ENCODE measurements around the gene RETREG2.
"Not testable (repeated sequence)": the region's sequence is repeated elsewhere in the genome, so short reads cannot be mapped to it uniquely, and the experiment has no call there.

RETREG2 gene

GRCh38 chr2:219197388-219197787 lies 19.3 kb downstream of the RETREG2 start:
- no peak for DNase-seq (ENCODE audit: low read depth in 2 of 2)

DNA sequence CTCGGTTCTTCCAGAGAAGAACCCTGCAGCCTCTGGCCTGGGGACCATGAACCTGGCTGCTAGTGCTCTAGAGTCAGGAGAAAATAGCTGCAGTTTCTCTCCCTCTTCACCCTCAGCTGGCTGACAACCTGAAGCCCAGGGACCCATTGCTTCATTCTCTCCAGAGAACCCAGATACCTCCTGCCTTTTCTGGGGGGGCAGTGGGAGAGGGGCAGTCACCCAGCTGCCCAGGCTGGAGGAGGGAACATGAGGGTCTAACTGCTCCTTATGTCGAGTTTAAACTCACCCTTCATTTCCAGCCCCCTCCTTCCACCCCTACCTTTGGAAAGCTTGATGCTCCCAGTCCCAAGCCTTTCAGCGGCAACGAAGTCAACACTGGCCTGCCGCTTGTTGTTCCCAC lies 20.9 kb downstream of the RETREG2 start:
- DNase-seq (ENCODE audit: low read depth in 2 of 2), result no peak

DNA sequence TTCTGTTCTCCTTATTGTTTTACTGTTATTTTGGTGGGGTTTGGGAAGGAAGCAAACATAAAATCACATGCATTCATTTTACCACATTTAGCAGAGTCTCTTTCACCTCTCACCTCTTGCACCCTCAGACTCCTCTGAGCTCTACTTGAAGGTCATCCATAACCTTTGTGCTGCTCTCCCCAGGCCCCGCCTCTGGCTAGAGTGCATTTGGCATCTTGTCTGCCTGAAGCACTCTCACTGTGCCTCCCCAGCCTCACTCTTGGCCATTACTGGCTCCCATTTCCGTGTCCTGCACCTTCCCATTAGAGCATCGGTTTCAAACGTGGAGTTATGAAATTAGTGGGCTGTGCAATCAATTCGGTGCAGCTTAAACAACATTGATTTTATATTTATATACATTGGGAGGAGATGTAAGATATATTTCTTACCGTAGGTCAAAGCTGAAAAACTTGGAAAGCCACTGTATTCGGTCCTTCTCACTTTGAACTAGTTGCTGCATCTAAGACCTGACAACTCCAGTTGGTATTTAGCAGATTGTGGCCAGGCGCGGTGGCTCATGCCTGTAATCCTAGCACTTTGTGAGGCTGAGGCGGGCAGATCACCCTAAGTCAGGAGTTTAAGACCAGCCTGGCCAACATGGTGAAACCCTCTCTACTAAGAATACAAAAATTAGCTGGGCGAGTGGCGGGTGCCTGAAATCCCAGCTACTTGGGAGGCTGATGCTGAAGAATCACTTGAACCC lies 21.6 kb downstream of the RETREG2 start:
- DNase-seq (ENCODE audit: low read depth in 2 of 2), result no peak

GRCh38 chr2:219200502-219201326 lies 22.6 kb downstream of the RETREG2 start:
- not testable (repeated sequence) for DNase-seq (ENCODE audit: low read depth in 2 of 2)

DNA sequence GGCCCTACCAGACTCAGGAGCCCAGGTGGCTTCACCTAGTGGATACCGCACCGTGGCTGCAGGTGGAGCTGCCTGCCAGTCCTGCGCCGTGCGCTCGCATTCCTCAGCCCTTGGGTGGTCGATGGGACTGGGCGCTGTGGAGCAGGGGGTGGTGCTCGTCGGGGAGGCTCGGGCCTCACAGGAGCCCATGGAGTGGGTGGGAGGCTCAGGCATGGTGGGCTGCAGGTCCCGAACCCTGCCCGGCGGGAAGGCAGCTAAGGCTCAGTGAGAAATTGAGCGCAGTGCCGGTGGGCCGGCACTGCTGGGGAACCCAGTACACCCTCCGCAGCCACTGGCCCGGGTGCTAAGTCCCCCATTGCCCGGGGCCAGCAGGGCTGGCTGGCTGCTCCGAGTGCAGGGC lies 23.3 kb downstream of the RETREG2 start:
- DNase-seq (ENCODE audit: low read depth in 2 of 2), result not testable (repeated sequence)

DNA sequence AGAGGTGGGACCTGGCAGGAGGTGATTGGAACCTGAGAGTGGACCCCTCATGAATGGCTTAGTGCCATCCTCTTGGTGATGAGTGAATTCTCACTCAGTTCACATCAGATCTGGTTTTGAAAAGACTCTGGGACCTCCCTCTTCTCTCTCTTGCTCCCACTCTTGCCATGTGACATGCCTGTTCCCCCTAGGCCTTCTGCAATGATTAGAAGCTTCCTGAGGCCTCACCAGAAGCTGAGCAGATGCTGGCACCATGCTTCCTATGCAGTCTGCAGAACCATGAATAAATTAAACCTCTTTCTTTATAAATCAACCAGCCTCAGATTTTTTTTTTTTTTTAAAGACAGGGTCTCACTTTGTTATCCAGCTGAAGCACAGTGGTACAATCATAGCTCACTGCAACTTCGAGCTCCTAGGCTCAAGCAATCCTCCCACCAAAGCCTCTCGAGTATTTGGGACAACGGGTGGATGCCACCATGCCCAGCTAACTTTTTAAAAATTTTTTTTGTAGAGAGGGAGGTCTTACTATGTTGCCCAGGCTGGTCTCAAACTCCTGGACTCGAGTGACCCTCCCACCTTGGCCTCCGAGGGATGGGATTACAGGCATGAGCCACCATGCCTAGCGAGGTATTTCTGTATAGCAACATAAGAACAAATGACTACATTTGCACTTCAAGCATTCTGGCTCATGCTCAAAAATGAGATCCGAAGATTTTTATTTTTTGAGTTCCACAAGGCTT lies 26.5 kb downstream of the RETREG2 start:
- DNase-seq (ENCODE audit: low read depth in 2 of 2), result no peak

- DNase-seq (ENCODE audit: low read depth in 2 of 2), result no peak
These were observed 27.1 kb downstream of the RETREG2 start for GRCh38 chr2:219205165-219205538.

GRCh38 chr2:219205981-219206327 lies 27.9 kb downstream of the RETREG2 start:
- no peak for DNase-seq (ENCODE audit: low read depth in 2 of 2)

- peak; percentile 87 to 93 for DNase-seq (ENCODE audit: low read depth in 2 of 2)
These were observed 28.5 kb downstream of the RETREG2 start, which contains the start of gene ZFAND2B for GRCh38 chr2:219206328-219207133. Gene ZFAND2B (plus strand): TSS chr2:219206782. CDS start chr2:219206988, 206 bp downstream.

- DNase-seq (ENCODE audit: low read depth in 2 of 2), result no peak
These were observed 29.2 kb downstream of the RETREG2 start for GRCh38 chr2:219207134-219207883.

DNA sequence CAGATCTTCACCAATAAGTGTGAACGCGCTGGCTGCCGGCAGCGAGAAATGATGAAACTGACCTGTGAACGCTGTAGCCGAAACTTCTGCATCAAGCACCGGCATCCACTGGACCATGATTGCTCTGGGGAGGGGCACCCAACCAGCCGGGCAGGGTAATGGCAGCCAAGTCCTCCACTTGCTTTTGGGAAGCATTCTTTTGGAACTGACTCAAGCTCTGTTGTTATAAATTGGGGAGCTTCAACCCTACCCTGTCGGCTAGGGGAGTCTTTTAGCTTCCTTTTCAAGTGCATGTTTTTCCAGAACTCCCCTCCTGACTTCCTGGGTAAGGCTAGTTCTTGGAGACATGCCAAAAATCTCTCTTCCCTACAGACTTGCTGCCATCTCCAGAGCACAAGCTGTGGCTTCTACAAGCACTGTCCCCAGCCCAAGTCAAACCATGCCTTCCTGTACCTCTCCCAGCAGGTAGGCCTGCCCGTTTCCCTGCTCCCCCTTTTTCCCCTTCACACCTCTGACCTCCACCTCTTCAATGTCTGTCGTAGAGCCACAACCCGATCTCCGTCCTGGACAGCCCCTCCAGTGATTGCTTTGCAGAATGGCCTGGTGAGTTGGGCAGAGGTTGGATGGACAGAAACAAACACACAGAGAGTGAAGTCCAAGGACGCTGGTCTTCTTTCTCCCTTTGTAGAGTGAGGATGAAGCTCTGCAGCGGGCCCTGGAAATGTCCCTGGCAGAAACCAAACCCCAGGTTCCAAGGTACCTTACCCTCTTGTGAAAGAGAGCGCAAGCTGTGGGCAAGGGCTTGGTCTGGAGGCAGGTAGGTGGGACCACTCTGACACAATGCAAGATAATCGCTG lies 30.0 kb downstream of the RETREG2 start:
- no peak for DNase-seq (ENCODE audit: low read depth in 2 of 2)

DNA sequence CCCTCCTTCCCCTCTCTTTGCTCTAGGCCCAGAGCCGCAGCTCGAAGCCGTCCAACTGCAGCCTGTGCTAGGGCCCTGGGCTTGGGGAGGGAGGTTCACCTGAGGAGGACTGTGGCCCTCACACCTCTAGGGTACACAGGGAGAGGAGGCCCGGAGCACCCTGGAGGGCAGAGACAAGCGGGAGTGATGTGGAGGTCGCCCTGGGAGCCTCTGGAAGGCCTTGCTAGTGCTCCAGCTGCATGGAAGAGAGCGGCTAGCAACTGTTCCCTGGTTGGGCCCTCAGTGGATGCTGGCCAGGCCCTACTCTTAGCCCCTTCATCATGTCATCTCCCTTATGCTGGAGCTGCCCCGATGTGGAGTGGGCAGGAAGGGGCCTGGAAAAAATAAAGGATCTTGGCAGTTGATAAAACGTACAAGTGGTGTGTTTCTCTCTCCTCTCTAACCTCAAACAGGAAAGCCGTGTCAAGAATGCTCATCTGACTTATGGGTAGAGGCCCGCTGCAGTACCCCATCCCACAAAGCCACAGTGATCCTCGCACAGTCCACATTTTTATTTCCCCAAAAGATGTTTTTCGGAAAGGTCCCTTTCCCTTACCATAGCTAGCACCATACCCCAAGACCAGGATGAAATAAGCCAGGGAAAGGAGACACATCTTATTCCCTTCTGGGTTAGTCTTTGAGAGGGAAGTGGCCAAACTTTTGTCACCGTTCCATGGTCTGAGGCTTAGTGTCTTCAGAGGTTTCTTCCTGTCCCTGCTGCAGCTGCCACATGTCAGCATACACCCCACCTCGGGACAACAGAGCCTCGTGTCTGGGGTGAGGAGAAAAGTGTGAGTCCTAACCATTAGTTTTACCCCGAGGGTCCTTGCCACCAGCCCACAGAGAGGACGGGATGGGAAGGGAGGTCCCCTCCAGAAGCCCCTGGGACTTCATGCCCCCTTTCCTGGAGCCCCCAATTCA lies 31.4 kb downstream of the RETREG2 start:
- DNase-seq (ENCODE audit: low read depth in 2 of 2), result no peak

DNA sequence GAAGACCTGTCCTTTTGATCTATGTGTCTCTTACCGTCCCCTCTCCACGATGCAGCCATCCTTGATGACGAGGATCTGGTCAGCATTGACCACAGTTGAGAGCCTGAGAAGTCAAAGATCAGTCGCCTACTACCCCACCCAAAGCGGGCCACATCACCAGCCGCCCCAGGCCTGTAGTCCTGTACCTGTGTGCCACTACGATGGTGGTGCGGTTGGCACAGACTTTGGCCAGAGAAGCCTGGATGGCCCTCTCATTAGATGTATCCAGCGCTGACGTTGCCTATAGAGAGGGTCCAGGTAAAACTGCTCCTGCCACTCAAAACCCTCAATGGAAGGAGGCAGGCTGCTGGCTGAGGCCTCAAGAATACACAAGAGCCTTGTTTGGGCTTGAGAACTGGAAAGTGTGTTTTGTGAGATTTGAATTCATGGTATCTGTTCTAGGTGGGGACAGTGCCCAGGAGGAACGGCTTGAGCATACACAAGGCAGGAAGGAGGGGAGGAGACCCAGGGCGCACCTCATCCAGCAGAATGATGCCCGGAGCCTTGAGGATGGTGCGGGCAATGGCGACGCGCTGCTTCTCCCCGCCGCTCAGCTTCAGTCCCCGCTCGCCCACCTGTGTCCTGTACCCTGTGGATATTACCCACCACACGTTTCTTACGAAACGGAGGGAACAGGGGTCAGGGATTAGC lies 32.3 kb downstream of the RETREG2 start:
- no peak for DNase-seq (ENCODE audit: low read depth in 2 of 2)

DNA sequence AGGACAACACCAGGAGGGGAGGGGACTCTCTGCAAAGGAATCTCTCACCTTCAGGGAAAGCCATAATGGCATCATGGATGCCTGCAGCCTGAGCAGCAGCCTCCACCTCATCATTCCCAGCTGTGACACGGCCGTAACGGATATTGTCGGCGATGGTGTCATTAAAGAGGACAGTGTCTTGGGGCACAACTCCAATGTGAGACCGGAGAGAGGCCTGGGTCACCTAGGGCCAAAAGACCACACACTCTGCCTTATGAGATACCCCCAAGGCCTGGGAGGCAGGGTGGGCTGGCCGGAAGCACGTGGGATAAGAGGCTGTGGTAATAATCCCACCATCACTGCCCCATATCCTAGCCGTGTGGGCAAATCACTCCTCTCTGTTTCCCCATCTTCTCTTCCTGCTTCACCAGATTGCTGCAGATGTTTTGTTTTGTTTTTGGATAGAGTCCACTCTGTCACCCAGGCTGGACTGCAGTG lies 32.8 kb downstream of the RETREG2 start:
- DNase-seq (ENCODE audit: low read depth in 2 of 2), result no peak

GRCh38 chr2:219213026-219213415 lies 34.9 kb downstream of the RETREG2 start:
- DNase-seq (ENCODE audit: low read depth in 2 of 2), result no peak

DNA sequence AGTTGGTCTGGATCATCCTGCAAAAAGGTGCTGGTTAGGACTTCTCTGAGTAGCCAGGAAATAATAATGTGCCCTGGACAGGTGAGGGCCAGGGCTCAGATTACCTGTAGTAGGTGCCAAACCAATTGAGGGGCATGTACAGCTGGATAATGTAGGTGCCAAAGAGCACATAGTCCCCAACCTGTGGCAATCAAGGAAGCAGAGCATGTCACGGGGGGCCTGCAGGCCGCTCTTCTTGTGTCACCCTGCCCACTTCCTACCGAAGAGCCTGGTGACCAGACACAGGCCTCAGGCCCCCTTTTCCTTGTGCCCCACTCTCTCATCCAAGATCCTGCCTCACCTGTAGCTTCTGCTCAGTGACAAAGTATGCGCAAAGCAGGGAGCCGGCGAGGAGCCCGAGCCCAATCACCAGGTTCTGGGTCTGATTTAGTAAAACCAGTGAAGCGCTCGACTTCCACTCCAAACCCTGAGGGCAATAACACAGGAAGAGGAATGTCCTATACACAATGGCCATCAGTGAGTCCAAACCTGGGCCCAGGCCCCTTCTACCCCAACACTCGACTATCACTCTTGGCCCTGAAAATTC lies 35.5 kb downstream of the RETREG2 start:
- no peak for DNase-seq (ENCODE audit: low read depth in 2 of 2)

GRCh38 chr2:219214141-219214540 lies 36.1 kb downstream of the RETREG2 start:
- DNase-seq (ENCODE audit: low read depth in 2 of 2), result no peak

GRCh38 chr2:219214786-219215185 lies 36.7 kb downstream of the RETREG2 start:
- no peak for DNase-seq (ENCODE audit: low read depth in 2 of 2)

Measured in stimulated activated CD4-positive, alpha-beta T cell treated with anti-CD3 and anti-CD28 coated beads, Interleukin-15, amount 100 ng/mL, for 48 hours (primary cell).